HG02884 (cell line): ENCODE measurements around the gene PKD1.
"Not testable (repeated sequence)": the region's sequence is repeated elsewhere in the genome, so short reads cannot be mapped to it uniquely, and the experiment has no call there.

Experiments used
- ATAC-seq: cut with Tn5 transposase; IDR thresholded peaks from one replicate; pipeline ENCODE4 v1.9.1; 2021; ENCODE audit warnings: mild to moderate bottlenecking, moderate library complexity; ENCODE audit not compliant: unreplicated experiment

PKD1 gene

DNA sequence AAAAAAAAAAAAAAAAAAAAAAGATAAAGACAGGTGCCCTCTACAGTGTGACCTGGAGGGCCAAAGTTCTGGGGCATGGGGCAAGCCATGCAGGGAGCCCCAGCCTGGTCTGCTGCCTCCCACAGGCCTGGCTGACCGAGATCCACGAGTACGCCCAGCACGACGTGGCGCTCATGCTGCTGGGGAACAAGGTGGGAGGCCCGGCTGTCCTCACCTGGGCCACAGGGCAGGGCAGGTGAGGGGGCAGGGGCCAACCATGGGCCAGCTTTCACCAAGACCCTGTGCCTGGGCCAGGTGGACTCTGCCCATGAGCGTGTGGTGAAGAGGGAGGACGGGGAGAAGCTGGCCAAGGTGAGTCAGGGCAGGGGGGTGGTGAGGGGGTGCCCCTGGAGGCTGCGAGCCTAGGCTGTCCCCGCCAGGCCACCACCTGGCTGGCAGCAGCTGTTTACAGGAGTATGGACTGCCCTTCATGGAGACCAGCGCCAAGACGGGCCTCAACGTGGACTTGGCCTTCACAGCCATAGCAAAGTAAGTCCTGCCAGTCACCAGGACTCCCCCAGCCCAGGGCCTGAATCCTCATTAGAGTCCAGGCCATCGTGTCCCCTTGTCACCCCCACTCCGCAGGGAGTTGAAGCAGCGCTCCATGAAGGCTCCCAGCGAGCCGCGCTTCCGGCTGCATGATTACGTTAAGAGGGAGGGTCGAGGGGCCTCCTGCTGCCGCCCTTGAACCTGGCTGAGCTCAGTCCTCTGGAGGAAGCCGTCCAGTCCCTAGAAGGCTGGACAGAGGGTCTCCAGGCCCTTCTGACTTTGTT is 17.2 kb upstream of the PKD1 start:
- ATAC-seq: no peak

- ATAC-seq: no peak
Observed at GRCh38 chr16:2151188-2152091, 15.7 kb upstream of the PKD1 start.

GRCh38 chr16:2150418-2151187 is 14.9 kb upstream of the PKD1 start:
- ATAC-seq: no peak

GRCh38 chr16:2149630-2150417 is 14.1 kb upstream of the PKD1 start:
- ATAC-seq: no peak

GRCh38 chr16:2148714-2149629 is 13.3 kb upstream of the PKD1 start:
- ATAC-seq: no peak

DNA sequence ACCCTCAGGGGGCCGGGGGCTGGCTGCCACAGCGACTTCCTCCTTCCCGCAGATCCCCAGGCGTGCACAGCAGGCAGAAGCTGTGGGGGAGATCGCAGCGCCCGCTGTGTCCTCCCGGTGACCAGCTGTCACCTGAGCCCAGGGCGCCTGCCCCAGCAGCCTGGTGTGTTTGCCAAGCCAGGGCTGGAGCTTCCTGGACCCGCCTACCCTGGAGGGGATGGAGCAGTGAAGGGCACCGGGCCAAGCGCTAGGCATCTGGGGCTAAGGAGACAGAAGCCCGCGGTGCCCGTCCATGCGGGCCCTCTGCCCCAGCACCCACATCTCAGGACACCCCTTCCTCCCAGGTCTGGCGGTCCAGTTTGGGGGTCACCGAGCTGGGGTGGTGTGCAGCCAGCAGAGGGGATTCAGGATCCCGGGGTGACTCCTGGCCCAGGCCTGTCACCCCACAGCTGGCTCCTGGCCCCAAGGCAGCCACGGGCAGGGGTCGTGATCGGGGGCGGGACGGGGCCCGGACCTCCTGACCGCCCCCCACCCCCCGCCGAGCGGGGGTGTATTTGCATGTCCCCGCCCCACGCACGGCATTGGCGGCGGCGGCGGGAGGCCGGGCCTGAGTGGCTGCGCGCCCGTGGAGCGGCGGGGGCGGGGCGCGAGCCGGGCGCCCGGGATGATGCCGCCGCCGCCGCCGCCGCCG is 12.4 kb upstream of the PKD1 start, which contains the start of gene RAB26:
Gene RAB26, plus strand, starts transcription at position 645 of the 691 bp plus-strand sequence. CDS start 159 bp downstream, outside the sequence.
- no peak for ATAC-seq

DNA sequence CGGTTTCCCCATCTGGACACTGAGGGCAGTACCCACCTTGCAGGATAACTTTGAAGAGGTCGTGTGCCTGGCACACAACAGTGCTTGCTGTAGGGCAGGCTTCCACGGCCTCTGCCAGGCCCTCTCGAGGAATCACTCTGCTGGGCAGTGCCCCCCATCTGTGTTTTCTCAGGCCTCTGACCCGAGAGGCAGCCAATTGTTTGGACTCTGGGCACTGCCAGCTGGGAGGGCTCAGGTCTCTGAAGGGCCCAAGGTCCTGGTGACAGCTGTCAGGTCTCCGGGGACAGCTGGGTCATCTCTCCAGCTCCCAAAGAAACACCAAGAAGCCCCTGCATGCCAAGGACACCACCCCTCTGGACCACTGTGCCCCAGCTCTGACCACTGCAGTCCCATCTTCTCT is 11.7 kb upstream of the PKD1 start:
- no peak for ATAC-seq

DNA sequence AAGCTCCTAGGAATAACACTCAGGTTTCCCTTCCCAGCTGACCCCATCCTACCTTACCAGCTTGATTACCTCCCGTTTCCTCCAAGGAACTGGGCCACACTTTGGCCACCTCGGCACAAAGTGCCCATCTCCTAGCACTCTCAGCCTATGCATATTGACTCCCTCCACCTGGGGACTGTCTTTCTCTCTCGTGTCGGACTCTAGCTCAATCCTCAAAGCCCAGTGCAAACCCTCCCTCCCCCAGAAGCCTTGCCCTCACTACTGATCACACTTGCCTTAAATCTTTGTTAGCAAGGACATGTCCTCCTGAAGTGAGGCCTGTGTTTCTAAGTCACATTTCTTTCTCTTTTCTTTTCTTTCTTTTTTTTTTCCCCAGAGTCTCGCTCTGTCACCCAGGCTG is 10.1 kb upstream of the PKD1 start:
- ATAC-seq: no peak

- no peak for ATAC-seq
Observed at GRCh38 chr16:2143878-2144485, 8.3 kb upstream of the PKD1 start.

DNA sequence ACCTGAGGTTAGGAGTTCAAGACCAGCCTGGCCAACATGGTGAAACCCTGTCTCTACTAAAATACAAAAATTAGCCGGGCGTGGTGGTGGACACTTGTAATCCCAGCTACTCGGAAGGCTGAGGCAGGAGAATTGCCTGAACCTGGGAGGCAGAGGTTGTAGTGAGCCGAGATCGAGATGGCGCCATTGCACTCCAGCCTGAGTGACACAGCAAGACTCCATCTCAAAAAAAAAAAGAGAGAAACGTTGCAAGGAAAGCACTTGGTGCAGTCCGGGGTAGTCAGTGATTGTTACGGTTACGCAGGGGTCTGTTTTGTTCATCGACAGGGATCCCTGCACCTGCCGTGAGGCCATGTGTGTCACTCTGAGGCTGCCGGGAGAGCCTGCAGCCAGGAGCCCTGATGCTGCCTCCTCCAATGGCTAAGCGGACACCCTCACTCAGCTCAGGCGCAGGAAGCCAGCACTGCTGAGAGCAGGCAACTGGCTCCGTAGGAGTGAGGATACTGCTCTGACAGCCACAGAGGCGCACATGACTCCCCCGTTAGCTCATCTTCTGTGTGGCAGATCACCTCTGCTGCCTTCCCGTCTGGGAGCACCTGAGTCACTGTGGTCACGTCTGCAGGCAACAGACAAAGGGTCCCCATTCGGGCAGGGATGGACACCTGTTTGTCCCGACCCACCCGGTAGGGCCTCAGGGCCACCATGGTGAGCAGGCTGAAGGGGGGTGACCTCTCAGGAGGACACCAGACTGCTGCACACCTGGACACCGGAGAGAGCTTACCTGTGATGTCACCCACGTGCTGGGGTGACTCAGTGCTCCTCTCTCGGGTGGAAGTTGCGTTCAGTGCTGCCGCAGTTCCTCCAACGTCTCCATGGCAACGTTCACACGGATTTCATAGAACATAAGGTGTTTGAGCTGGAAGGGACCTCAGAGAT is 7.5 kb upstream of the PKD1 start:
- ATAC-seq: no peak

- not testable (repeated sequence) for ATAC-seq
Observed at GRCh38 chr16:2135071-2135470, 627 bp downstream of the PKD1 start.

GRCh38 chr16:2133797-2134196 is 1.9 kb downstream of the PKD1 start:
- ATAC-seq: not testable (repeated sequence)

- not testable (repeated sequence) for ATAC-seq
Observed at GRCh38 chr16:2129890-2130447, 5.7 kb downstream of the PKD1 start.

DNA sequence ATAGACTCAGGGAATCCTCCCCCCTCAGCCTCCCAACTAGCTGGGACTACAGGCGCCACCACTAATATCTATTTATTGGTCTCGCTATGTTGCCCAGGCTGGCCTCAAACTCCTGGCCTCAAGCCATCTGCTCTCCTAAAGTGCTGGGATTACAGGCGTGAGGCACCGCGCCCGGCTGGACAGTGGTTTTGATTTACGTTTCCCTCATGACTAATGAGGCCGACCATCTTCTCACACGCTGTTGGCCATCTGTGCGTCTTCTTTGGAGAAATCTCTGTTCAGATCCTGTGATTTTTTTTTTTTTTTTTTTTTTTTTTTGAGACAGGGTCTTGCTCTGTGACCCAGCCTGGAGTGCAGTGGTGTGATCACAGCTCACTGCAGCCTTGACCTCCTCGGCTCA is 6.4 kb downstream of the PKD1 start:
- ATAC-seq: not testable (repeated sequence)

GRCh38 chr16:2127630-2128280 is 7.9 kb downstream of the PKD1 start:
- not testable (repeated sequence) for ATAC-seq

DNA sequence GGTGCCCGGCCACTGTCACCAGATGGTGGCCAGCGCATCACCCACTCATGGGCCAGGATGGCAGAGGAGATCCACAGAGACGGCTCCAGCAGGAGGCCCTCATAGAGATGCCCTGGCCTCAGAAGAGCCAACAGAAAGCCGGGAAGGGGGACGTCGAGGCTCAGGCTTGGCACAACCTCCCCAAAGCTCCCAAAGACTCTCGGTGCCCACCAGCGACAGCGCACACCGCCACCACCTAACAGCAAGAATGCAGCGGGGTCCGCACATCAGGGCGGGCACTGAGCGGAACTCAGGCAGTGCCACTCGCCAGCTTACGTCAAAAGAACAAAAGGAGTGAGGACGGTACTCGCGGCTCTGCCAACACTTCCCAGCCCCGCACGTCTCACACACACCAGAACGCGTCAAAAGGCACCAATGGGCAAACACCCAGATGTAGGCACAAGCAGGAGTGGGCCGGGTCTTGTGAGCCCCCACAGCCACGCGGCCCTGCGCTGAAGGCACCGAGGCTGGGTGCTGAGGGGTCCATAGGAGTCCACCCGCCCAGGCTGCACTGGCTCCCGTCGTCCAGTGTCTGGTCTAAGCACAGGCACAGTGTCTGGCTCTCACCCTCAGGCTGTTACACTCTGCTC is 8.7 kb downstream of the PKD1 start:
- not testable (repeated sequence) for ATAC-seq
